ENCODE data around the gene RILPL2.
A peak's percentile ranks its signal among the peaks of the same experiment; 100 is the strongest.
"Not testable (repeated sequence)": the region's sequence is repeated elsewhere in the genome, so short reads cannot be mapped to it uniquely, and the experiment has no call there.

Gene RILPL2

GRCh38 chr12:123436017-123436964, at the start of gene RILPL2:
Gene RILPL2 (minus strand): TSS chr12:123436684. CDS start chr12:123436420, 264 bp downstream.
- DNase-seq, result peak; percentile 72

- DNase-seq, result no peak
These were observed 49.3 kb upstream of the RILPL2 start for GRCh38 chr12:123485756-123486155.

- DNase-seq, result no peak
These were observed 47.2 kb upstream of the RILPL2 start for GRCh38 chr12:123483602-123484248.

- no peak for DNase-seq
These were observed 46.4 kb upstream of the RILPL2 start for GRCh38 chr12:123482876-123483275.

- not testable (repeated sequence) for DNase-seq
These were observed 44.8 kb upstream of the RILPL2 start for GRCh38 chr12:123481251-123481650.

GRCh38 chr12:123479442-123480180, 43.1 kb upstream of the RILPL2 start:
- peak; percentile 91 for DNase-seq

GRCh38 chr12:123478762-123479161, 42.3 kb upstream of the RILPL2 start:
- peak; percentile 81 for DNase-seq

GRCh38 chr12:123478069-123478468, 41.6 kb upstream of the RILPL2 start:
- DNase-seq, result no peak

GRCh38 chr12:123475246-123475703, 38.8 kb upstream of the RILPL2 start:
- no peak for DNase-seq

GRCh38 chr12:123474485-123475245, 38.2 kb upstream of the RILPL2 start:
- no peak for DNase-seq

GRCh38 chr12:123472438-123472849, 36.0 kb upstream of the RILPL2 start:
- no peak for DNase-seq

- DNase-seq, result no peak
These were observed 35.0 kb upstream of the RILPL2 start for GRCh38 chr12:123471374-123472068.

- no peak for DNase-seq
These were observed 33.5 kb upstream of the RILPL2 start for GRCh38 chr12:123469978-123470377.

GRCh38 chr12:123468786-123469185, 32.3 kb upstream of the RILPL2 start:
- DNase-seq, result no peak

- DNase-seq, result no peak
These were observed 28.6 kb upstream of the RILPL2 start for GRCh38 chr12:123465084-123465483.

- DNase-seq, result not testable (repeated sequence)
These were observed 26.7 kb upstream of the RILPL2 start for GRCh38 chr12:123463174-123463573.

GRCh38 chr12:123457980-123458779, 21.7 kb upstream of the RILPL2 start, which contains the start of gene SNRNP35:
Gene SNRNP35 (plus strand): TSS chr12:123458139. CDS start chr12:123465541, 7,402 bp downstream.
- DNase-seq, result peak; percentile 82

- no peak for DNase-seq
These were observed 16.7 kb upstream of the RILPL2 start for GRCh38 chr12:123453165-123453564.

GRCh38 chr12:123452276-123452550, 15.7 kb upstream of the RILPL2 start:
- DNase-seq, result not testable (repeated sequence)

GRCh38 chr12:123450636-123451035, 14.2 kb upstream of the RILPL2 start:
- DNase-seq, result no peak

- DNase-seq, result no peak
These were observed 13.4 kb upstream of the RILPL2 start for GRCh38 chr12:123449856-123450255.
